HG02588 (cell line): ENCODE measurements around the gene ADGRL3.
"Not testable (repeated sequence)": the region's sequence is repeated elsewhere in the genome, so short reads cannot be mapped to it uniquely, and the experiment has no call there.

Source experiments
- ATAC-seq: cut with Tn5 transposase; IDR thresholded peaks from one replicate; pipeline ENCODE4 v1.9.1; 2021; ENCODE audit warnings: mild to moderate bottlenecking, moderate library complexity; ENCODE audit not compliant: unreplicated experiment

The ADGRL3 gene

DNA sequence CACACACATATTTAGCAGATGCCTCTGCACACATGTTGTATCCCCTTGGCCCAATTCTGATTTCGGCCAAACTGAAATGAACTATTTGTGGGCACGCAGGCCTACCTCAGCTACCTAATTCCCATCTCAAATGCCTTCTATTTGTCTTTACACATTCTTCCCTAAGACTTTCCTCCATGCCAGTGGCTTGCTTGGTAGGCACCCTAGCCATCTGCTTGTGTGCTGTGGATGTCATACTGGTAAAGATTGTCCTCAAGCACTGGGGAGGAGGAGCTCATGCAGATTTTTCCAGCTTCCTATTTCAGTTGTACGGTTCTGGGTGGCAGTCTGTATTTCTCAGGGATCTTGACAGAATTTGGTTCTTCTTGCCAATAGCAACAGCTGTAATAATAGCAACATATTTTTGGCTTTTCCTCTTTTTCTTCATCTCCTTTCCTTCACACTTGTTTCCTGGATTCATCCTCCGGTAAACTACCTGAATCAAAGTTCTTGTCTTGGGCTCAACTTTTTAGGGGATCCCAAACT is 514.3 kb downstream of the ADGRL3 start:
- no peak for ATAC-seq

DNA sequence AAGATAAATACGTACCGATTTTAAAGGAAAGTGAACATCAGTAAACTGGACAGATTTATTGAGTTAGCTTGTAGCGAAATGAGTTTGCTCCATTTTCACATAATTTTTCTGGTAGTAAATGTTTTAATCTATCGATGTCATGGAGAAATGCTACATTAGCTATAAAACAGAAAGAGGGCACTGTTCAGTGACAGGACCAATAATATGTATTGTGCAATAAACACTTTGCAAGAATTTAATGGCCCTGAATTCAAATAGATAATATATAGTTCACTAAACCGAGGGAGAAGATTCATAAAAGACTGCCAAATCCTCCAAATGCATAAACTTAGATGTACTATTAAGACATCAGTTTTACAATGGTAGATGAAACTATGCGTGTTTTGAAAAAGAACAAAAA is 516.3 kb downstream of the ADGRL3 start:
- no peak for ATAC-seq

DNA sequence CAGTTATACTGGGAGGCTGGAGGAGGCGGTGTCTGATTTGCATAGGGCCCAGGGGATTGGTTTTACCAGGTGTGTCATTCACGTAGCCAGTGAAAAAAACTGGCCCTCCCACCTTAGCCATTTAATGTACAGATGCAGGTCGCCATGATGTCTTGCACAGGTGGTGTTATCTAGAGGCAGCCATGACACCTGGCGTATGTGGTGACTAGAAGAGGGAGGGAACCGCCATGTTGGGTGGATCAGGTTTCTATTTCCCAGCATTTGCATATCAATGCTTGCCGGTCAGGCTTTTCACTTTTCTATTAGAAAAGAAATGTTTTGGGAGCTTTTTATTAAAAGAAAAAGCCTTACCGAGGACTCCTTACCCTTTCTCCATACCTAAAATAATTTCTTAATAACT is 523.4 kb downstream of the ADGRL3 start:
- ATAC-seq = no peak

DNA sequence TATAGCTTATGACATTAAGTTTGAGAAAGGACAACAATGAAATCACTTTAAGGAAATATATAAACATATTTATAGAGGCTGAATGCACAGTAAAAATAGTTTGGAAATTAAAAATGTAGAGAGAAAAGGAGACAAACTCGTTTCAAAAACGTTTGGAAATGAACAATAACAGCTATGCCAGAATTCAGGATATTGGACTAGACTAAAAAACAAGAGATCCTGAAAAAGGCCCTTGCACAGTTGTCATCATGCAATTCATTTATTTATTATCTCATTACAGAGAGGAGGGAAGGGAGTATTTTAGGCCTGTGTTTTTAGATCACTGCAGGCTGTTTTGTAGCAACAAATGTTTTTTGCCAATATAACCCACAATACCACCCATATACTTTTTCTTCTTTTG is 527.2 kb downstream of the ADGRL3 start:
- no peak for ATAC-seq

DNA sequence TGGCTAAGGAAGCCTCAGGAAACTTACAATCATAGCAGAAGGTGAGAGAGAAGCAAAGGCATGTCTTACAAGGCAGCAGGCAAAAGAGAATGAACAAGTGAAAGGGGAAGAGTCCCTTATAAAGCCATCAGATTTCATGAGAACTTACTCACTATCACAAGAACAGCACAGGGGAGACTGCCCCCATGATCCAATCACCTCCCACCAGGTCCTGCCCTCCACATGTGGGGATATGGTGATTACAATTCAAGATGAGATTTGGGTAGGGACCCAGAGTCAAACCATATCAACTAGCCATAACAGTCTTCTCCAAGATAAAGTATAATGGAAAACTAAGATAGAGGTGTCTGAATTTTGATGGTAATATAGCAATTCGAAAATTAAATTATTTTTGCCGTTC is 534.3 kb downstream of the ADGRL3 start:
- no peak for ATAC-seq

DNA sequence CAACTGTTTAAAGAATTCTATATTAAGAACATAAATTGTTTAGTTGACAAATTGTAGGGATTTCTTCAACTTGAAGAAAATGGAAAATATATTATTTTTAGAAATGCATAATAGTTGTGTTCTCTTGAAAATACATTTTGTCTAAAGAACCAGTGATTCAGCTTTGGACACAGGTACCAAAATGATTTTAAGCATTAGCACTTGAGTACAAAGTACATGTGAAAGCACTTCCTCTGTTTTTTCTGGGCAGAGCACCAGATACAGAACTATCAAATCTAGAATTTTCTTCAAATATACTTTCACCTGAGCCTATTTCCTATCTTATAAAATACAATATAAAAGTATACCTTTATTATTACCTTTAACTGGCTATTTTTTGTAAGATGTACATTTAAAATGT is 539.8 kb downstream of the ADGRL3 start:
- ATAC-seq = no peak

DNA sequence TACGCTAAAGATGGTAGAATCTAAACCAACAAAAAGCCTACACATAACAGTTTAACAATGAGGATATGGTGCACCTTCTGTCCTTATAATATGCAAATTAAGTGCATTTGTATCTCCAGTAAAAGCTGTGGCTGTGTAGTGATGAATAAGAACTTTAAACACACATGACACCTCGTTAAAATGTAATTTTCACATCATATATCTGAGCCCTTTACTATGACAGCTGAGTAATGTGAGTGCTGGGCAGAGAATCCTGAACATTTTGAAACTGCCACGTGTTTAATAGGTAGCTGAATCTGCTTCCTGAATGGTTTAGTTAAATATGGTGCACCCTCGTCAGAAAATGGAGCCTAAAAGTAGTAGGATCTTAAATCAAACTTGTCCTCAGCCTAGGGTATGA is 540.8 kb downstream of the ADGRL3 start:
- no peak for ATAC-seq

DNA sequence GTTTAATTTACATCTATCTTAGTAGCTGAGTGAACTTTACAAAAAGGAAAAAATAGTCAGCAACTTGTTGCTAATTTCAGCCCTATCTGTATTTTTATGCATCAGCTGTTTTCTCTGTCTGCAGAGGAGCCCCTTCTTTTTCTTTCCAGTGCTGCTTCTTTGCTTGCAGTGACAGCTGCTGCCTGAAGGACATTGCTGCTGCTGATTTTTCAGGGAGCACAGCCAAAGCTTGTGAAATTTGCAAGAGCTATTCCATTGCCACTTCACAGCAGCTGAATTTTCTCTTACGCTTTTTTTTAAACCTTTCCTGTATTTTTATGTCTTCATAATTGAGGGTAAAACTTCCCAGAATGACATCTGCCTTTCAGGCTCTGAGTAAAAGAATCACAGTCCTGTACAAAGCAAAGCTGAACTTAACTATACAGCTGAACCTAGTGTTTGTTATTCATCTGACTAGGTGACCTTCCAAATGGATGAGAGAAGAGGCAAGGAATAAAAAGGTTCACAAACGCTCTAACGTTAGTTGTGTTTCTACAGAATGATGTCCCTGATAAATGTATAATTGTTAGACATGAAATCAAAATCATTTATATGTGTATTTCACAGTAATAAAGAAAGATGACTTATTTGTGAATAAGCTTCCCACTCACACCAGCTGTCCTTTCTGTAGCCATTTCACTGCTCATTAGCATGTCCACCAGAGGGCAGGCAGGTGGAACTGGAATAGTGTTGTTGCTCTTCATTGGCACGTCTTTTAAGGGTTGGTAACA is 541.4 kb downstream of the ADGRL3 start:
- no peak for ATAC-seq

DNA sequence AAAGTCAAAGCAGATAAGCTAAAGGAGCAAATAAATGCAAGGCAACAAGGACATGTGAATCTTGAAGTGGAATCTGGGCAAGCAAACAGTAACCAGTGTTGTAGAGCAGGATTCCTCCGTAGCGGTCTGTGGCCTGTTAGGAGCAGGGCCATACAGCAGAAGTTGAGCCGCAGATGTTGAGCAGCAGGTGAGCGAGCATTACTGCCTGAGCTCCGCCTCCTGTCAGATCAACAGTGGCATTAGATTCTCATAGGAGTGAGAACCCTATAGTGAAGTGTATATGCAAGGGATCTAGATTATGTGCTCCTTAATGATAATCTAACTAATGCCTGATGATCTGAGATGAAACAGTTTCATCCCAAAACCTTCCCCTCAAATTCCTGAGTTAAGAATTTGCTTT is 550.7 kb downstream of the ADGRL3 start:
- no peak for ATAC-seq

DNA sequence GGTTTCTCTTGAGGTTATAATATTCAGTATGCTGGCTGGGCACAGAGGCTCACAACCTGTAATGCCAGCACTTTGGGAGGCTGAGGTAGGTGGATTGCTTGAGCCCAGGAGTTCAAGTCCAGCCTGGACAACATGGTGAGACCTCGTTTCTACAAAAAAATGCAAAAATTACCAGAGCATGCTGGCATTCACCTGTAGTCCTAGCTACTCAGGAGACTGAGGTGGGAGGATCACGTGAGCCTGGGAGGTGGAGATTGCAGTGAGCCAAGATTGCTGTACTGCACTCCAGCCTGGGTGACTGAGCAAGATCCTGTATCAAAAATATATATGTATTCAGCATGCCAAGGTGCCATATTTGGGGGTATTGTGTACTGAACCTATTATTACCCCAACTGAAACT is 552.5 kb downstream of the ADGRL3 start:
- no peak for ATAC-seq

DNA sequence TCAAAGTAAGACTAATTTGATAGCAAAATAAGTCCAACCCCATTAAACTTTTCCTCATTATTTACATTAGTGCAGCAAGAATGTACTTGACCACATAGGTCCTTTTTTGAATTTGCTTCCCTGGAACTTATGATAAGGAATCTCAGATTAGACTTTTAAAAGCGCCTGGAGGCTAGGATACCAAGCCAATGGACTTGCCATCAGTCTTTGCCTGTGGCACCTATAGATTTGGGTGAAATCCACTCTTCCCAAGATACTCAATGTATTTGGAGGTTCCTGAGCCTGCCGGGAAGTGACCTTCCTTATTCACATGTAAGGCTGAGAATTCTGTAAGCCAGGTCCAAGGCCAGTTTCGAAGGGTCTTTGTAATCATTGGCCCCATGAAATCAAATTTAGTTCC is 553.6 kb downstream of the ADGRL3 start:
- no peak for ATAC-seq

DNA sequence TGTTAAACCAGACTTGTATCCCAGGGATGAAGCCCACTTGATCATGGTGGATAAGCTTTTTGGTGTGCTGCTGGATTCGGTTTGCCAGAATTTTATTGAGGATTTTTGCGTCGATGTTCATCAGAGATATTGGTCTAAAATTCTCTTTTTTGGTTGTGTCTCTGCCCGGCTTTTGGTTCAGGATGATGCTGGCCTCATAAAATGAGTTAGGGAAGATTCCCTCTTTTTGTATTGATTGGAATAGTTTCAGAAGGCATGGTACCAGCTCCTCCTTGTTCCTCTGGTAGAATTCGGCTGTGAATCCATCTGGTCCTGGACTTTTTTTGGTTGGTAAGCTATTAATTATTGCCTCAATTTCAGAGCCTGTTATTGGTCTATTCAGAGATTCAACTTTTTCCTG is 556.8 kb downstream of the ADGRL3 start:
- not testable (repeated sequence) for ATAC-seq

DNA sequence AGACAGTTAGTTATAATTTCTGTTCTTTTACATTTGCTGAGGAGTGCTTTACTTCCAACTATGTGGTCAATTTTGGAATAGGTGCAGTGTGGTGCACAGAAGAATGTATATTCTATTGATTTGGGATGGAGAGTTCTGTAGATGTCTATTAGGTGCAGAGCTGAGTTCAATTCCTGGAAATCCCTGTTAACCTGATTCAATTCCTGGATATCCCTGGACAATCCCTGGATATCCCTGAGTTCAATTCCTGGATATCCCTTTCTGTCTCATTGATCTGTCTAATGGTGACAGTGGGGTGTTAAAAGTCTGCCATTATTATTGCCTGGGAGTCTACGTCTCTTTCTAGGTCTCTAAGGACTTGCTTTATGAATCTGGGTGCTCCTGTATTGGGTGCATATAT is 557.9 kb downstream of the ADGRL3 start:
- ATAC-seq = not testable (repeated sequence)

DNA sequence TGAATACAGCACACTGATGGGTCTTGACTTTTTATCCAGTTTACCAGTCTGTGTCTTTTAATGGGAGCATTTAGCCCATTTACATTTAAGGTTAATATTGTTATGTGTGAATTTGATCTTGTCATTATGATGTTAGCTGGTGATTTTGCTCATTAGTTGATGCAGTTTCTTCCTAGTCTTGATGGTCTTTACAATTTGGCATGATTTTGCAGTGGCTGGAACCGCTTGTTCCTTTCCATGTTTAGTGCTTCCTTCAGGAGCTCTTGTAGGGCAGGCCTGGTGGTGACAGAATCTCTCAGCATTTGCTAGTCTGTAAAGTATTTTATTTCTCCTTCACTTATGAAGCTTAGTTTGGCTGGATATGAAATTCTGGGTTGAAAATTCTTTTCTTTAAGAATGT is 558.5 kb downstream of the ADGRL3 start:
- ATAC-seq = not testable (repeated sequence)

DNA sequence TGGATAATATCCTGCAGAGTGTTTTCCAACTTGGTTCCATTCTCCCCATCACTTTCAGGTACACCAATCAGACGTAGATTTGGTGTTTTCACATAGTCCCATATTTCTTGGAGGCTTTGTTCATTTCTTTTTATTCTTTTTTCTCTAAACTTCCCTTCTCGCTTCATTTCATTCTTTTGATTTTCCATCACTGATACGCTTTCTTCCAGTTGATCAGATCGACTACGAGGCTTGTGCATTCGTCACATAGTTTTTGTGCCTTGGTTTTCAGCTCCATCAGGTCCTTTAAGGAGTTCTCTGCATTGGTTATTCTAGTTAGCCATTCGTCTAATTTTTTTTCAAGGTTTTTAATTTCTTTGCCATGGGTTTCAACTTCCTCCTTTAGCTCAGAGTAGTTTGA is 559.1 kb downstream of the ADGRL3 start:
- ATAC-seq = not testable (repeated sequence)

DNA sequence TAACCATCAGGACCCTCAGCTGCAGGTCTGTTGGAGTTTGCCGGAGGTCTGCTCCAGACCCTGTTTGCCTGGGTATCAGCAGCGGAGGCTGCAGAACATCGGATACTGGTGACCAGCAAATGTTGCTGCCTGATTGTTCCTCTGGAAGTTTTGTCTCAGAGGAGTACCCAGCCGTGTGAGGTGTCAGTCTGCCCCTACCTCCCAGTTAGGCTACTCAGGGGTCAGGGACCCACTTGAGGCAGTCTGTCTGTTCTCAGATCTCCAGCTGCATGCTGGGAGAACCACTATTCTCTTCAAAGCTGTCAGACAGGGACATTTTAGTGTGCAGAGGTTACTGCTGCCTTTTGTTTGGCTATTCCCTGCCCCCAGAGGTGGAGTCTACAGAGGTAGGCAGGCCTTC is 559.8 kb downstream of the ADGRL3 start:
- not testable (repeated sequence) for ATAC-seq

DNA sequence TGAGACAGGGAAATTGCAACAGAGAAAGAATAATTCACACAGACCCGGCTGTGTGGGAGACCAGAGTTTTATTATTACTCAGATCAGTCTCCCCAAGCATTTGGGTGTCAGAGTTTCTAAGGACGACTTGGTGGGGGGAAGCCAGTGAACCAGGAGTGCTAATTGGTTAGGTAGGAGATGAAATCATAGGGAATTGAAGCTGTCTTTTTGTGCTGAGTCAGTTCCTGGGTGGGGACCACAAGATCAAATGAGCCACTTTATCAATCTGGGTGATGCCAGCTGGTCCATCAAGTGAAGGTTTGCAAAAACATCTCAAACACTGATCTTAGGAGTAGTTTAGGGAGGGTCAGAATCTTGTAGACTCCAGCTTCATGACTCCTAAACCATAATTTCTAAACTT is 560.7 kb downstream of the ADGRL3 start:
- no peak for ATAC-seq

DNA sequence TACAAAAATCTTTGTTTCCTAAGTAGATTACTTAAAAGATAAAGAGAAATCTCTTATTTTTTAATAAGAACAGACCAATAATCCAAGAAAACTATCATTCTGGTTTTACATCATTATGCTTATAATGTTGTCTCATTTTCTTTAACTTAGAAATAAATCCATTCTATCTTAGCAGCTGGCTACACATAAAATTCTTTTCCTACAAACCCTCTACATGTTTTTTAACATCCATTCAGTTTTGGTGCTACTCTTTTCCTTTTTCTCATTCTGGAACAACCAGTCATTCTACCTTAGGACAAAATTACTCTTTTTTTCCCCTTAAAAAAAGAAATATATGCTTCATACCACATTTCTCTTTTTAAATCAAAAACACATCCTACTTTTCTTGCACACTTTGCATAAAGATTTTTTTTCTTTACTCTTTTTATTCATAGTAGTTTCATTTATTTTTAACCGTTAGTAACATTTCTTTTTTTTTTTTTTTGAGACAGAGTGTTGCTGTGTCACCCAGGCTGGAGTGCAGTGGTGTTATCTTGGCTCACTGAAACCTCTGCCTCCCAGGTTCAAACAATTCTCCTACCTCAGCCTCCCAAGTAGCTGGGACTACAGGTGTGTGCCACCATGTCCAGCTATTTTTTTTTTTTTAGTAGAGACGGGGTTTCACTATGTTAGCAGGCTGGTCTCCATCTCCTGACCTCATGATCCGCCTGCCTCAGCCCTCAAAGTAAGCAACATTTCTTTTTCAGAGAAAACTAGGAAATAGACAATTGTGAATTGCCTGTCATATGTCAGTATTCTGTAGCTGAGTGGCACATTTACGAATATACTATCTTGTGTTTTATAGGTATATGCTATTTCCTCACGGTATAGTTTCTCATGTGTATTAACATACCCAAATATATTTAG is 562.8 kb downstream of the ADGRL3 start:
- no peak for ATAC-seq

DNA sequence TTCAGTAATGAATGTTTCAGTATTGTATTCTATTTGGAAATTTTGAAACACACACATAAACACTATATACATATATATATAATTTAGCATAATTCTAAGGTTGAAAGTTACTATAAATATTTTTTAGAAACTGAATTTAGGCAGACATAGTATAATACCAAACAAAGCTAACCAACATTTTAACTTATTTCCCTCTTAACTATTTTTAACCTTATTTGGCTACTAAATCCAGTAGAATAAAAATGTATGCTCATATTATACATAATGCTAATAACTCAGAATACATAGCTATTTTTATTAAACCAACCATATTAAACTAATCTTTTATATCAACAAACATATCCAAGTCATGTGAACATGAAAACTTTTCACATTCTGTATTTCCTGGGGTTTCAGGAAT is 563.6 kb downstream of the ADGRL3 start:
- no peak for ATAC-seq

DNA sequence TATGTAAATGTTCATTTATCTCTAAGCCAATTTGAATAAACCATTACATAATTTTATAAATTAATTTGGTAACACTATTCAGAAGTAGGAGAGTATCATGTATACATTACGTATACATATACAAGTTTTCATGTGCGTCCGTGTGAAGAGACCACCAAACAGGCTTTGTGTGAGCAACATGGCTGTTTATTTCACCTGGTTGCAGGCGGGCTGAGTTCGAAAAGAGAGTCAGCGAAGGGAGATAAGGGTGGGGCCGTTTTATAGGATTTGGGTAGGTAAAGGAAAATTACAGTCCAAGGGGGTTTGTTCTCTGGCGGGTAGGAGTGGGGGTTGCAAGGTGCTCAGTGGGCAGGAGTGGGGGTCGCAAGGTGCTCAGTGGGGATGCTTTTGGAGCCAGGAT is 564.0 kb downstream of the ADGRL3 start:
- not testable (repeated sequence) for ATAC-seq

DNA sequence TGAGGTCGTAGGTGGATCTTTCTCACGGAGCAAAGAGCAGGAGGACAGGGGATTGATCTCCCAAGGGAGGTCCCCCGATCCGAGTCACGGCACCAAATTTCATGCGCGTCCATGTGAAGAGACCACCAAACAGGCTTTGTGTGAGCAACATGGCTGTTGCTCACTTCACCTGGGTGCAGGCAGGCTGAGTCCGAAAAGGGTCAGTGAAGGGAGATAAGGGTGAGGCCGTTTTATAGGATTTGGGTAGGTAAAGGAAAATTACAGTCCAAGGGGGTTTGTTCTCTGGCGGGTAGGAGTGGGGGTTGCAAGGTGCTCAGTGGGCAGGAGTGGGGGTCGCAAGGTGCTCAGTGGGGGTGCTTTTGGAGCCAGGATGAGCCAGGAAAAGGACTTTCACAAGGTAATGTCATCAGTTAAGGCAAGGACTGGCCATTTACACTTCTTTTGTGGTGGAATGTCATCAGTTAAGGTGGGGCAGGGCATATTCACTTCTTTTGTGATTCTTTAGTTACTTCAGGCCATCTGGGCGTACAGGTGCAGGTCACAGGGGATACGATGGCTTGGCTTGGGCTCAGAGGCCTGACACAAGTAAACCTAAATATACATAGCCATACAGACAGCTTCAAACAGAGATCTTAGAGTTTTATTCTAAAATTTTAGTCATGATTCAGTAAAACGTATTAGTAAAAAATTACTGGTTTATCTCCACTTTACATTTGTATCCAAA is 569.5 kb downstream of the ADGRL3 start:
- not testable (repeated sequence) for ATAC-seq
